GM23338 (cell line): Measurements from ENCODE around the gene IL17RB. TPM values are rescaled to one million over a fixed set of nuclear protein-coding genes. Genes with fewer than 3 reads are reported as not detected.

Experiments
- ATAC-seq: fragments of 200-7000 bp; cut with Tn5 transposase; 3 replicates; pipeline ENCODE4 v1.9.1; 2020
- DNase-seq: peaks from one replicate; pipeline ENCODE4 v3.0.0-alpha.2; 2015; ENCODE audit warnings: low spot score
- H2AFZ ChIP-seq: fragments of 200-600 bp; sonication (generic); 2 replicates; pipeline ENCODE4 v1.8.0; 2016; ENCODE audit warnings: antibody characterized with exemption, mild to moderate bottlenecking, moderate library complexity
- H3F3A ChIP-seq: fragments of 200-600 bp; sonication (generic); replicated peaks from 2 replicates; pipeline ENCODE4 v1.8.0; 2017; ENCODE audit warnings: antibody characterized with exemption, mixed run types, low read depth
- H3K27ac ChIP-seq: fragments of 200-600 bp; sonication (generic); 2 replicates; pipeline ENCODE4 v1.6.1; 2016; ENCODE audit warnings: low read depth
- H3K27me3 ChIP-seq: fragments of 200-600 bp; sonication (generic); 2 replicates; pipeline ENCODE4 v1.8.0; 2016; ENCODE audit warnings: mild to moderate bottlenecking, mixed run types, moderate library complexity; ENCODE audit not compliant: insufficient read depth
- H3K36me3 ChIP-seq: fragments of 200-600 bp; sonication (generic); 2 replicates; pipeline ENCODE4 v1.8.0; 2016; ENCODE audit warnings: mild to moderate bottlenecking; ENCODE audit not compliant: insufficient read depth
- H3K4me1 ChIP-seq: fragments of 200-600 bp; sonication (generic); 2 replicates; pipeline ENCODE4 v1.8.0; 2016; ENCODE audit warnings: mild to moderate bottlenecking, moderate library complexity; ENCODE audit not compliant: insufficient read depth
- H3K4me2 ChIP-seq: fragments of 200-600 bp; sonication (generic); 2 replicates; pipeline ENCODE4 v1.7.1; 2017; ENCODE audit warnings: mixed run types
- H3K4me3 ChIP-seq: fragments of 200-600 bp; sonication (generic); 2 replicates; pipeline ENCODE4 v1.6.1; 2016; ENCODE audit warnings: mixed run types
- H3K79me2 ChIP-seq: fragments of 200-600 bp; sonication (generic); replicated peaks from 2 replicates; pipeline ENCODE4 v1.8.0; 2017; ENCODE audit warnings: mild to moderate bottlenecking; ENCODE audit not compliant: insufficient read depth
- H3K9me2 ChIP-seq: fragments of 200-600 bp; sonication (generic); 2 replicates; pipeline ENCODE4 v1.8.0; 2017; ENCODE audit not compliant: insufficient read depth
- H4K20me1 ChIP-seq: fragments of 200-600 bp; sonication (generic); replicated peaks from 2 replicates; pipeline ENCODE4 v1.8.0; 2017; ENCODE audit warnings: mild to moderate bottlenecking; ENCODE audit not compliant: insufficient read depth
- H3K27ac Mint-ChIP-seq: 2 replicates; pipeline ENCODE4 v1.8.0; 2020; ENCODE audit warnings: inconsistent platforms, mild to moderate bottlenecking, moderate library complexity, mixed read lengths
- H3K27me3 Mint-ChIP-seq: 3 replicates; pipeline ENCODE4 v1.8.0; 2022; ENCODE audit warnings: low read depth, mild to moderate bottlenecking, moderate library complexity, mixed read lengths, inconsistent platforms; ENCODE audit not compliant: insufficient read depth, poor library complexity
- H3K36me3 Mint-ChIP-seq: 3 replicates; pipeline ENCODE4 v1.8.0; 2021; ENCODE audit warnings: low read depth, mild to moderate bottlenecking, inconsistent platforms, moderate library complexity, mixed read lengths
- H3K4me1 Mint-ChIP-seq: 3 replicates; pipeline ENCODE4 v1.8.0; 2020; ENCODE audit warnings: mild to moderate bottlenecking, inconsistent platforms, mixed read lengths
- H3K4me3 Mint-ChIP-seq: 3 replicates; pipeline ENCODE4 v1.8.0; 2021; ENCODE audit warnings: moderate library complexity, mild to moderate bottlenecking, inconsistent platforms, mixed read lengths
- H3K9me3 Mint-ChIP-seq: 3 replicates; pipeline ENCODE4 v1.8.0; 2020; ENCODE audit warnings: moderate library complexity, mild to moderate bottlenecking, inconsistent platforms, mixed read lengths
- CREB1 ChIP-seq: fragments of 250-450 bp; sonication (Bioruptor Pico); IDR thresholded peaks from 2 replicates; pipeline ENCODE4 v1.5.0; 2020; ENCODE audit warnings: low read depth, mild to moderate bottlenecking, moderate library complexity
- CTCF ChIP-seq, 2 experiments: fragments of 200-600 bp in 1 of 2; sonication (generic) in 1 of 2; conservative IDR thresholded peaks; 2 replicates each; pipeline versions ENCODE4 v1.5.1 to v1.6.1; 2016 to 2017; ENCODE audit warnings: antibody characterized with exemption in 2 of 2, low read depth in 2 of 2, mild to moderate bottlenecking in 2 of 2, moderate library complexity in 1 of 2
- EZH2 ChIP-seq: fragments of 200-600 bp; sonication (generic); IDR thresholded peaks from one replicate; pipeline ENCODE4 v1.8.0; 2017; ENCODE audit warnings: antibody characterized with exemption, mild to moderate bottlenecking, low read depth; ENCODE audit not compliant: unreplicated experiment
- EZH2phosphoT487 ChIP-seq: fragments of 200-600 bp; sonication (generic); IDR thresholded peaks from one replicate; pipeline ENCODE4 v1.8.1; 2018; ENCODE audit warnings: antibody characterized with exemption; ENCODE audit not compliant: unreplicated experiment
- JUNB ChIP-seq: IDR thresholded peaks from one replicate; pipeline ENCODE4 v1.6.1; 2016; ENCODE audit warnings: antibody characterized with exemption; ENCODE audit not compliant: unreplicated experiment
- NANOG ChIP-seq: IDR thresholded peaks from 2 replicates; pipeline ENCODE4 v1.6.1; 2016; ENCODE audit warnings: antibody characterized with exemption, borderline replicate concordance
- POLR2AphosphoS5 ChIP-seq: IDR thresholded peaks from 2 replicates; pipeline ENCODE4 v1.6.1; 2016; ENCODE audit warnings: antibody characterized with exemption, low read depth
- STAT1 ChIP-seq: IDR thresholded peaks from one replicate; pipeline ENCODE4 v1.6.1; 2016; ENCODE audit warnings: antibody characterized with exemption; ENCODE audit not compliant: unreplicated experiment
- ZNF114 ChIP-seq: fragments of 250-450 bp; sonication (Bioruptor Pico); IDR thresholded peaks from 2 replicates; pipeline ENCODE4 v1.5.0; 2020; ENCODE audit warnings: mild to moderate bottlenecking, moderate library complexity
- ZNF331 ChIP-seq: fragments of 250-450 bp; sonication (Bioruptor Pico); IDR thresholded peaks from 2 replicates; pipeline ENCODE4 v1.5.0; 2020; ENCODE audit warnings: low read depth, mild to moderate bottlenecking, moderate library complexity
- ZNF462 ChIP-seq: fragments of 250-450 bp; sonication (Bioruptor Pico); IDR thresholded peaks from 2 replicates; pipeline ENCODE4 v1.5.0; 2020; ENCODE audit warnings: mild to moderate bottlenecking, moderate library complexity
- polyA plus RNA-seq: library from polyadenylated mRNA; unstranded; fragments of >200 nt; fragmentation: Nextera tagmentation; extraction: Ambion mirVana; gene quantifications from 2 replicates; pipeline ENCODE4 v1.2.1, GENCODE V29; 2016
- total RNA-seq: library from RNA; depleted of rRNA; stranded (reverse); fragments of >200 nt; shearing (Covaris generic); gene quantifications from 2 replicates; pipeline ENCODE4 v1.2.3, GENCODE V29; 2014
- TF ChIP-seq, protein P1 (sequence below): IDR thresholded peaks from one replicate; pipeline ENCODE4 v1.6.1; 2018; ENCODE audit warnings: antibody characterized with exemption; ENCODE audit not compliant: unreplicated experiment
- TF ChIP-seq, protein P2 (sequence below): IDR thresholded peaks from 2 replicates; pipeline ENCODE4 v1.6.1; 2016; ENCODE audit warnings: antibody characterized with exemption

IL17RB gene
- total and polyA plus RNA-seq, 2 experiments from 2014 or later, result 5.7 to 6.9 TPM

- no peaks in the 10 kb centered on the region for H3K27me3 ChIP-seq
- no peak overlapping the region for H3K4me2 ChIP-seq
- peaks cover 4% of the 10 kb centered on the region for H3K27me3 Mint-ChIP-seq
- H3K9me3 Mint-ChIP-seq, result no peaks in the 10 kb centered on the region
- no peak overlapping the region; the same call in 1 of the 2 replicates for H3K27ac Mint-ChIP-seq
- no peaks in the 10 kb centered on the region for H3F3A ChIP-seq
- no peak for DNase-seq
- H3K4me1 Mint-ChIP-seq, result no peaks in the 10 kb centered on the region
- no peak overlapping the region for H3K4me3 ChIP-seq
- no peak; the same call in 2 of the 3 replicates for ATAC-seq
- H3K4me3 Mint-ChIP-seq, result no peak overlapping the region
- H3K27ac ChIP-seq, result no peak overlapping the region
- no peaks in the 10 kb centered on the region for H4K20me1 ChIP-seq
- no peak overlapping the region for H2AFZ ChIP-seq
- no peaks in the 10 kb centered on the region for H3K79me2 ChIP-seq
- no peaks in the 10 kb centered on the region for H3K4me1 ChIP-seq
- TF ChIP-seq, protein P1, sequence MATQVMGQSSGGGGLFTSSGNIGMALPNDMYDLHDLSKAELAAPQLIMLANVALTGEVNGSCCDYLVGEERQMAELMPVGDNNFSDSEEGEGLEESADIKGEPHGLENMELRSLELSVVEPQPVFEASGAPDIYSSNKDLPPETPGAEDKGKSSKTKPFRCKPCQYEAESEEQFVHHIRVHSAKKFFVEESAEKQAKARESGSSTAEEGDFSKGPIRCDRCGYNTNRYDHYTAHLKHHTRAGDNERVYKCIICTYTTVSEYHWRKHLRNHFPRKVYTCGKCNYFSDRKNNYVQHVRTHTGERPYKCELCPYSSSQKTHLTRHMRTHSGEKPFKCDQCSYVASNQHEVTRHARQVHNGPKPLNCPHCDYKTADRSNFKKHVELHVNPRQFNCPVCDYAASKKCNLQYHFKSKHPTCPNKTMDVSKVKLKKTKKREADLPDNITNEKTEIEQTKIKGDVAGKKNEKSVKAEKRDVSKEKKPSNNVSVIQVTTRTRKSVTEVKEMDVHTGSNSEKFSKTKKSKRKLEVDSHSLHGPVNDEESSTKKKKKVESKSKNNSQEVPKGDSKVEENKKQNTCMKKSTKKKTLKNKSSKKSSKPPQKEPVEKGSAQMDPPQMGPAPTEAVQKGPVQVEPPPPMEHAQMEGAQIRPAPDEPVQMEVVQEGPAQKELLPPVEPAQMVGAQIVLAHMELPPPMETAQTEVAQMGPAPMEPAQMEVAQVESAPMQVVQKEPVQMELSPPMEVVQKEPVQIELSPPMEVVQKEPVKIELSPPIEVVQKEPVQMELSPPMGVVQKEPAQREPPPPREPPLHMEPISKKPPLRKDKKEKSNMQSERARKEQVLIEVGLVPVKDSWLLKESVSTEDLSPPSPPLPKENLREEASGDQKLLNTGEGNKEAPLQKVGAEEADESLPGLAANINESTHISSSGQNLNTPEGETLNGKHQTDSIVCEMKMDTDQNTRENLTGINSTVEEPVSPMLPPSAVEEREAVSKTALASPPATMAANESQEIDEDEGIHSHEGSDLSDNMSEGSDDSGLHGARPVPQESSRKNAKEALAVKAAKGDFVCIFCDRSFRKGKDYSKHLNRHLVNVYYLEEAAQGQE, result no peak
- TF ChIP-seq NANOG (no peak), ZNF331 (CRISPR knock-in tag) (no peak), CREB1 (CRISPR knock-in tag) (no peak), JUNB (no peak), CTCF (conservative IDR thresholded peaks at IDR 0.05; ENCODE audit: low read depth in 2 of 2) (no peak), EZH2phosphoT487 (no peak), POLR2AphosphoS5 (no peak), EZH2 (no peak), STAT1 (no peak), ZNF114 (CRISPR knock-in tag) (no peak), ZNF462 (CRISPR knock-in tag) (no peak)
- TF ChIP-seq, protein P2, sequence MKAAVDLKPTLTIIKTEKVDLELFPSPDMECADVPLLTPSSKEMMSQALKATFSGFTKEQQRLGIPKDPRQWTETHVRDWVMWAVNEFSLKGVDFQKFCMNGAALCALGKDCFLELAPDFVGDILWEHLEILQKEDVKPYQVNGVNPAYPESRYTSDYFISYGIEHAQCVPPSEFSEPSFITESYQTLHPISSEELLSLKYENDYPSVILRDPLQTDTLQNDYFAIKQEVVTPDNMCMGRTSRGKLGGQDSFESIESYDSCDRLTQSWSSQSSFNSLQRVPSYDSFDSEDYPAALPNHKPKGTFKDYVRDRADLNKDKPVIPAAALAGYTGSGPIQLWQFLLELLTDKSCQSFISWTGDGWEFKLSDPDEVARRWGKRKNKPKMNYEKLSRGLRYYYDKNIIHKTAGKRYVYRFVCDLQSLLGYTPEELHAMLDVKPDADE, result no peak
- no peaks in the 10 kb centered on the region for H3K36me3 ChIP-seq
- no peaks in the 10 kb centered on the region for H3K36me3 Mint-ChIP-seq
- no peaks in the 10 kb centered on the region for H3K9me2 ChIP-seq
These were observed 35.0 kb upstream of the IL17RB start for GRCh38 chr3:53811143-53811927.
